OCI-LY7 (cell line): ENCODE results near the gene CYP39A1.

Experiments
- EZH2phosphoT487 ChIP-seq: fragments of 200-600 bp; sonication (generic); IDR thresholded peaks from 2 replicates; pipeline ENCODE4 v1.6.1; 2018; ENCODE audit warnings: low read depth, borderline replicate concordance, mild to moderate bottlenecking, mixed run types, antibody characterized with exemption, low read length, moderate library complexity, mixed read lengths
- TF ChIP-seq, protein P1 (sequence below): fragments of 200-600 bp; sonication (generic); conservative IDR thresholded peaks from 2 replicates; pipeline ENCODE4 v1.5.1; 2014; ENCODE audit warnings: mild to moderate bottlenecking, antibody characterized with exemption, low read length, moderate library complexity, mixed read lengths

GRCh38 chr6:46674410-46674809 is 21.8 kb upstream of the CYP39A1 start:
- TF ChIP-seq, protein P1, sequence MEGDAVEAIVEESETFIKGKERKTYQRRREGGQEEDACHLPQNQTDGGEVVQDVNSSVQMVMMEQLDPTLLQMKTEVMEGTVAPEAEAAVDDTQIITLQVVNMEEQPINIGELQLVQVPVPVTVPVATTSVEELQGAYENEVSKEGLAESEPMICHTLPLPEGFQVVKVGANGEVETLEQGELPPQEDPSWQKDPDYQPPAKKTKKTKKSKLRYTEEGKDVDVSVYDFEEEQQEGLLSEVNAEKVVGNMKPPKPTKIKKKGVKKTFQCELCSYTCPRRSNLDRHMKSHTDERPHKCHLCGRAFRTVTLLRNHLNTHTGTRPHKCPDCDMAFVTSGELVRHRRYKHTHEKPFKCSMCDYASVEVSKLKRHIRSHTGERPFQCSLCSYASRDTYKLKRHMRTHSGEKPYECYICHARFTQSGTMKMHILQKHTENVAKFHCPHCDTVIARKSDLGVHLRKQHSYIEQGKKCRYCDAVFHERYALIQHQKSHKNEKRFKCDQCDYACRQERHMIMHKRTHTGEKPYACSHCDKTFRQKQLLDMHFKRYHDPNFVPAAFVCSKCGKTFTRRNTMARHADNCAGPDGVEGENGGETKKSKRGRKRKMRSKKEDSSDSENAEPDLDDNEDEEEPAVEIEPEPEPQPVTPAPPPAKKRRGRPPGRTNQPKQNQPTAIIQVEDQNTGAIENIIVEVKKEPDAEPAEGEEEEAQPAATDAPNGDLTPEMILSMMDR, result no peak
- TF ChIP-seq EZH2phosphoT487, result no peak
